Skeletal muscle cell (primary cell): Measurements from ENCODE around the gene PID1.

Source experiments
- DNase-seq: peaks from one replicate; pipeline ENCODE4 v3.0.0-alpha.2; 2010; ENCODE audit warnings: low read depth
- H3K4me3 ChIP-seq: 2 replicates; pipeline ENCODE4 v1.5.1; 2011; ENCODE audit warnings: low read depth, mild to moderate bottlenecking, control low read depth, low read length, moderate library complexity

The PID1 gene

DNA sequence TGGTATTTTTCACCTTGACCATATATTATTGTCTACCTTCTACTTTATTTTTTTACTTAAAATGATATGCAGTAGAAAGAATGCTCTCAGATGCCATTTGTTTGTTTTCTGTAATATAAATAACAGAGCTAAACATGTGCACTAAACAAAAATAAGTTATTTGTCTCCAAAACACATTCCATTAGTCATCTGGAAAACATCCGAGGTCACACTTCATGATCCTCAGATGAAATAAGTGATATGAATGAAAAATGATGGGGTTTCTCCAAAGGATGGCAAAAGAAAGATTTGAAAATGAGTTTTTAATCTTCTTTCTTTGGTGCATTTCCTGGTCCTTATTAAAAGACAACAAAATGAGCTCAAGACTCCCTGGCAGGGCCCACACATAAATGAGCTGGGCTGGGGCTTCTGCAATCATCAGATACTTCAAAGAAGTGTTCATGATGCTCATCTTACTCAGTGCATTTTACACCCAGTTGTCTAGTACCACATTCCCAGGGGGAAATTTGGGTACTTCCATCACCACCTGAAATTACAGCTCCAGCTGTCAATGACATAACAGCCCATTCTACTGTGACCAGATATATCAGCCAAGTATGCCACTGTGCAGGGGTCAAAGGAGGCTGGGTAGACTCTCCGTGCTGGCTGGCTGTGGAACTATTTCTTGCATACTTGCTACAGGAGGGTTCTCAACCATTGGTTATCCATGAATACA, 283.5 kb downstream of the PID1 start:
- H3K4me3 ChIP-seq, result no peak overlapping the region
- no peak for DNase-seq

DNA sequence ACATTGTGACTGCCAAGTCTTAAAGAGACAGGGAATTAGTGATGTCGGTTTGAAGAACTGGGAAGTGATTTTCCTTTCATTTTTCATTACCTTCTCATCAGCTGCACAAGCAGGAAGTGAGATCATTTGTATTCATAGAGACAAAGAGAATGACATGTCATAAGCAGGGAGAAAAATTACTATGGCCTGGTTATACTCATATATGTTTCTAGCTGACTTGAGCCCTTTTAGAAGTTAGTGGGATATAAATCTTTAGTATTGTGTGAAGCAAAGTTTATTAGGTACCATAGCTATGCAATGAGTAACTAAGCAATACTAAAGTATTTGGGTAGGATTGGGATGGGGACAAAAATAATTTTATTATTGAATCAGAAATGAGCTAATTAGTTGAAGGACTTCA, 284.1 kb downstream of the PID1 start:
- H3K4me3 ChIP-seq, result no peak overlapping the region
- DNase-seq, result no peak

DNA sequence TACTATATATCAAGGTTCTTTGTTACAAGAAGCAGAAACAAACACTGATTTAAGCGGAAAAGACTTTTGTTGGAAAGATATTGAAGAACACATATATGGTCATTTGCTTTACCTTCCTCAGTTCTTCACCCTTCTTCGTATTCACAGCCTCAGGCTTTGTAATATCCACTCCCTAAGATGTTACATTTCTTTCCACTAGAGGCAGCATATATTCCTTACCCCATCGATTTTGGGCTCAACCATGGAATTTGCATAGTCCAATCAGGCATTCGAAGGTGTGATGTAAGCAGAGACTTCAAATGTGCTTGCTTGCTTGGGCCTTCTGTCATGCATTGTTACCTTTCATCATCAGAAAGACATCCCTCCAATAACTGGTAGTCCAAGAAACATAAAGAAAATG, 287.4 kb downstream of the PID1 start:
- DNase-seq, result no peak
- H3K4me3 ChIP-seq, result no peak overlapping the region

DNA sequence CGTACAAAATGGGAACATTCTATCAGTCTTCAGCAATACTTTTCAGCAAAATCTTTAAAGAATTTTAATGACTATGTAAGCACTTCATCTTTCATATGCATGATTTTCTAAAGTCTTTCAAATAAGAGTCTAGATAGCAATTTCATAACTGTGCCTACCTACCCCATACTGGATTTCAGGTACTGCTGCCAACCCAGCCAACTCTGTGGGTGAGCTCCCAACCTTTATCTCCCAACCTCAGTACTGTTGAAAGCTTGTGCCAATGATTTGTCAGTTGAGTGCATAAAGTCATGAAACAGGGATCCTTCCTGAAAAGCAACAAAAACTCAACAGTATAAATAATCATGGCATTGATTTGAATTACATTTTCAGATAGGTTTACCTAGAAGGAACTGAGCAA, 296.9 kb downstream of the PID1 start:
- H3K4me3 ChIP-seq, result no peak overlapping the region
- DNase-seq, result no peak
